Measurements from ENCODE around the gene EIF4E.
"Not testable (repeated sequence)": the region's sequence is repeated elsewhere in the genome, so short reads cannot be mapped to it uniquely, and the experiment has no call there.

EIF4E gene

DNA sequence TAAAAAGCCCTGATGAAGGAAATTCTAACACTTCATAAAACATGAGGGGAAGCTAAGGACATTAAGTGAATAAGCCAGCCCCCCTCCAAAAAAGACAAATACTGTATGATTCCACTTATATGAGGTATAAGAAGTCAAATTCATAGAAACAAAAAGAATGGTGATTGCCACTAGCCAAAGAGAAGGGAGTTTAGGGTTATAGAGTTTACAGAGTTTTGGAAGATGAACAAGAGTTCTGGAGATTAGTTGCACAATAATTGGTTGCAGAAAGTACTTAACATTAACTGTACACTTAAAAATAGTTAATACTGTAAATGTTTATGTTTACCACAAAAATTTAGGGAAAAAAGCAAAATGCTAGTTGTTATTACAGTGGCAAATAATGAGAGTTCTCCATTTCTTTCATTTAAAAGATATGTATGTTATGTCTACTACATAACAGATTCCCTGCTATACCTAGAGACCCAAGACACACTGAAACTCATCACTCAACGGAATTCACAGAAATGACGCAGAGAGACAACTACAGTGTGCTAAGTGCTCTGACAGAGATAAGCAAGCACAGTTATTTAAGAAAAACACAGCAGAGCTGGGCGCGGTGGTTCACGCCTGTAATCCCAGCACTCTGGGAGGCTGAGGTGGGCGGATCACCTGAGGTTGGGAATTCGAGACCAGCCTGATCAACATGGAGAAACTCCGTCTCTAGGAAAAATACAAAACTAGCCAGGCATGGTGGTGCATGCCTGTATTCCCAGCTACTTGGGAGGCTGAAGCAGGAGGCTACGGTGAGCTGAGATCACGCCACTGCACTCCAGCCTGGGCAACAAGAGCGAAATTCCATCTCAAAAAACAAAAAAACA, 37.2 kb downstream of the EIF4E start:
- TF ChIP-seq POLR2A (IDR thresholded peaks at IDR 0.05; ENCODE audit: extremely low read depth, insufficient read length) (no peak), CTCF (IDR thresholded peaks at IDR 0.05; ENCODE audit: low read depth, low read length) (no peak), MYC (IDR thresholded peaks at IDR 0.05; ENCODE audit: low read depth, low read length) (no peak)
- TF ChIP-seq, protein P1, sequence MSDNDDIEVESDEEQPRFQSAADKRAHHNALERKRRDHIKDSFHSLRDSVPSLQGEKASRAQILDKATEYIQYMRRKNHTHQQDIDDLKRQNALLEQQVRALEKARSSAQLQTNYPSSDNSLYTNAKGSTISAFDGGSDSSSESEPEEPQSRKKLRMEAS (IDR thresholded peaks at IDR 0.05; ENCODE audit: low read depth, low read length): no peak
- no peak for DNase-seq (ENCODE audit: low read depth)
- no peak overlapping the region for H3K4me3 ChIP-seq (ENCODE audit: low read depth, low read length)

DNA sequence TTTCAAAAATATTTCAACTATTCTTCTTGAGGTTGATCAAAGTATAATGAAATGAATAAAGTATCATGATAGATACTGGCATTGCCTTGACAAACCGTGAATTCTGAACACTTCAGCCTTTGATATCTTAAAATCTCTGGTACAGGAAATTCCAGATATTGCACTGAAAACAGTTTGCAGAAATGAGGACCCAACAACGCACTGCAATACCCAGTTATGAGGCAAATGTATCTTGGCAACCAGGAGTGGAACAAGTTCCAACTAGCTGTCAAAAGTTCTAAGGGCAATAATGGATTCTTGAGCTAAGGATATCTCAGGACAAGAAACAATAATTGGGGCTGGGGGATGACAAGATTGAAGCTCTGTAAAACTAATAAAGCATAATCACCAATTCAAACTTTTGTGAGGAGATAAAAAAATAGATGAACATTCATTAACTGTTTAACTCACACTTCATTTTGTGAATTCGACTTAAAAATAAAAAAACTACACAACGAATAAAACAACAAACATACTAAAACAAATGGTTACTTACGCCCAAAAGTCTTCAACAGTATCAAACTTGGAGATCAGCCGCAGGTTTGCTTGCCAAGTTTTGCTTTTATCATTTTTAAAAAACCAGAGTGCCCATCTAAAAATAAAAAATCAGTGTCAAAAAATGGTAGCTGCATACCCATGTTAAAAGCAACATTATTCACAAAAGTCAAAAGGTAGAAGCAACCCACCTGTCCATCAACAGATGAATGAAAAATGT, 38.1 kb downstream of the EIF4E start:
- TF ChIP-seq MYC (IDR thresholded peaks at IDR 0.05; ENCODE audit: low read depth, low read length): no peak
- TF ChIP-seq, protein P1 (IDR thresholded peaks at IDR 0.05; ENCODE audit: low read depth, low read length): no peak
- TF ChIP-seq POLR2A (IDR thresholded peaks at IDR 0.05; ENCODE audit: extremely low read depth, insufficient read length): no peak
- no peak for TF ChIP-seq CTCF (IDR thresholded peaks at IDR 0.05; ENCODE audit: low read depth, low read length)
- no peak for DNase-seq (ENCODE audit: low read depth)

GRCh38 chr4:98887145-98887544, 41.8 kb downstream of the EIF4E start:
- TF ChIP-seq, protein P1 (IDR thresholded peaks at IDR 0.05; ENCODE audit: low read depth, low read length): no peak
- TF ChIP-seq CTCF (IDR thresholded peaks at IDR 0.05; ENCODE audit: low read depth, low read length): no peak
- TF ChIP-seq MYC (IDR thresholded peaks at IDR 0.05; ENCODE audit: low read depth, low read length): no peak
- no peak for TF ChIP-seq POLR2A (IDR thresholded peaks at IDR 0.05; ENCODE audit: extremely low read depth, insufficient read length)
- no peak for DNase-seq (ENCODE audit: low read depth)
- H3K4me3 ChIP-seq (ENCODE audit: low read depth, low read length): no peak overlapping the region

More for the DNA sequence above, 38.1 kb downstream of the EIF4E start:
- no peak overlapping the region for H3K4me3 ChIP-seq (ENCODE audit: low read depth, low read length)

- not testable (repeated sequence) for DNase-seq (ENCODE audit: low read depth); H3K4me3 ChIP-seq (ENCODE audit: low read depth, low read length)
Measured at GRCh38 chr4:98886382-98886781, 42.6 kb downstream of the EIF4E start.

- H3K4me3 ChIP-seq (ENCODE audit: low read depth, low read length); DNase-seq (ENCODE audit: low read depth): not testable (repeated sequence)
Measured at GRCh38 chr4:98880884-98881283, 48.0 kb downstream of the EIF4E start.

- TF ChIP-seq CTCF (IDR thresholded peaks at IDR 0.05; ENCODE audit: low read depth, low read length) (no peak), MYC (IDR thresholded peaks at IDR 0.05; ENCODE audit: low read depth, low read length) (no peak), POLR2A (IDR thresholded peaks at IDR 0.05; ENCODE audit: extremely low read depth, insufficient read length) (no peak)
- TF ChIP-seq, protein P1 (IDR thresholded peaks at IDR 0.05; ENCODE audit: low read depth, low read length): no peak
- no peak overlapping the region for H3K4me3 ChIP-seq (ENCODE audit: low read depth, low read length)
- DNase-seq (ENCODE audit: low read depth): no peak
Measured at GRCh38 chr4:98879515-98879914, 49.4 kb downstream of the EIF4E start.
